ENCODE results near the gene TMEM80.

- TF ChIP-seq CTCF (conservative IDR thresholded peaks at IDR 0.05; ENCODE audit: low read depth, low read length) (peak; percentile 99), CHD1 (IDR thresholded peaks at IDR 0.05; ENCODE audit: low read depth, low read length) (no peak), POLR2A (IDR thresholded peaks at IDR 0.05; ENCODE audit: low read depth, low read length) (no peak), BHLHE40 (IDR thresholded peaks at IDR 0.05; ENCODE audit: low read depth, low read length) (peak; percentile 53), RFX5 (IDR thresholded peaks at IDR 0.05; ENCODE audit: low read depth, low read length) (no peak), FOS (IDR thresholded peaks at IDR 0.05; ENCODE audit: low read depth, low read length) (0 out of 2 replicates have a peak, but pooled peaks have one; percentile 4), USF2 (IDR thresholded peaks at IDR 0.05; ENCODE audit: low read depth, low read length) (peak; percentile 82), SMC3 (IDR thresholded peaks at IDR 0.05; ENCODE audit: low read depth, low read length) (peak; percentile 56)
Observed at GRCh38 chr11:727859-728748, 32.5 kb downstream of the TMEM80 start.
